Measurements from ENCODE around the gene MCF2L. TPM values are rescaled to one million over a fixed set of nuclear protein-coding genes. Genes with fewer than 3 reads are reported as not detected.

Gene MCF2L
- total and polyA plus RNA-seq, 9 of the 15 experiments (the other 6 are each of a cell fraction or from before 2014, with no cell fraction given) = 0.05 to 0.25 (median 0.18) TPM; not detected in 5

DNA sequence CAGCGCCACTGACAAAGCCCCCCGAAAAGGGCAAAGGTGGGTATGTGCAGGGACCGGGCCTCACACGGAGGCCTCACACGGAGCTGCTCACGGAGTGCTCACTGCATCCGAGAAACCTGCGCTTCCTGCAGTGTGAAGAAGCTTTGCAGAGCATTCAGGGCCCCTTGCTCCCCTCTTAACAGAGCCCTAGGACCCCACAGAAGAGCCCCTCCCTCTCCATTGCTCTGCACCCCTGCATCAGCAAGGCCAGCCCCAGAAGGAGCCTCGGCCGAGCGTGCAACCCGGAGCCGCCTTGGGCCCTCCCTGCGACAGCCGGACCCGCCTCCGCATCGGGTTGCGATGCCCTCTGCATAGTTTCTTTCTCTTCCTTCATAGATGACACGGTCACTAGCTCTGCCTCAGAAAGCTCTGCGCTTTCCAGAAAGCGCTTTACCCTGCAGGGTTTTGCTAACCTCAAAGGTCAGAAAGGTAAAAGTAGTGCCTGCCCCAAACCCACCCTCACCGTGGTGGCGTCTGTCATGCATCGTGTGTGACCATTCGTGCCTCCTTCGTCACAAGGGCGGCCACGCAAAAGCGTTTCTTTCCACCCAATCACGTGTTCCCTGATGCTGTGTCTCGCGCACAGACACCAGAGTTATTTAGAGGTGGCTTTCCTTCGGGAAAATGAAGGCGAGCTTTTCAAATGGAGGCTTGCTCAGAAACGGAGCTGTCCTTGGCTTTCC, 120.8 kb downstream of the MCF2L start (continued):
- TF ChIP-seq, protein P1, sequence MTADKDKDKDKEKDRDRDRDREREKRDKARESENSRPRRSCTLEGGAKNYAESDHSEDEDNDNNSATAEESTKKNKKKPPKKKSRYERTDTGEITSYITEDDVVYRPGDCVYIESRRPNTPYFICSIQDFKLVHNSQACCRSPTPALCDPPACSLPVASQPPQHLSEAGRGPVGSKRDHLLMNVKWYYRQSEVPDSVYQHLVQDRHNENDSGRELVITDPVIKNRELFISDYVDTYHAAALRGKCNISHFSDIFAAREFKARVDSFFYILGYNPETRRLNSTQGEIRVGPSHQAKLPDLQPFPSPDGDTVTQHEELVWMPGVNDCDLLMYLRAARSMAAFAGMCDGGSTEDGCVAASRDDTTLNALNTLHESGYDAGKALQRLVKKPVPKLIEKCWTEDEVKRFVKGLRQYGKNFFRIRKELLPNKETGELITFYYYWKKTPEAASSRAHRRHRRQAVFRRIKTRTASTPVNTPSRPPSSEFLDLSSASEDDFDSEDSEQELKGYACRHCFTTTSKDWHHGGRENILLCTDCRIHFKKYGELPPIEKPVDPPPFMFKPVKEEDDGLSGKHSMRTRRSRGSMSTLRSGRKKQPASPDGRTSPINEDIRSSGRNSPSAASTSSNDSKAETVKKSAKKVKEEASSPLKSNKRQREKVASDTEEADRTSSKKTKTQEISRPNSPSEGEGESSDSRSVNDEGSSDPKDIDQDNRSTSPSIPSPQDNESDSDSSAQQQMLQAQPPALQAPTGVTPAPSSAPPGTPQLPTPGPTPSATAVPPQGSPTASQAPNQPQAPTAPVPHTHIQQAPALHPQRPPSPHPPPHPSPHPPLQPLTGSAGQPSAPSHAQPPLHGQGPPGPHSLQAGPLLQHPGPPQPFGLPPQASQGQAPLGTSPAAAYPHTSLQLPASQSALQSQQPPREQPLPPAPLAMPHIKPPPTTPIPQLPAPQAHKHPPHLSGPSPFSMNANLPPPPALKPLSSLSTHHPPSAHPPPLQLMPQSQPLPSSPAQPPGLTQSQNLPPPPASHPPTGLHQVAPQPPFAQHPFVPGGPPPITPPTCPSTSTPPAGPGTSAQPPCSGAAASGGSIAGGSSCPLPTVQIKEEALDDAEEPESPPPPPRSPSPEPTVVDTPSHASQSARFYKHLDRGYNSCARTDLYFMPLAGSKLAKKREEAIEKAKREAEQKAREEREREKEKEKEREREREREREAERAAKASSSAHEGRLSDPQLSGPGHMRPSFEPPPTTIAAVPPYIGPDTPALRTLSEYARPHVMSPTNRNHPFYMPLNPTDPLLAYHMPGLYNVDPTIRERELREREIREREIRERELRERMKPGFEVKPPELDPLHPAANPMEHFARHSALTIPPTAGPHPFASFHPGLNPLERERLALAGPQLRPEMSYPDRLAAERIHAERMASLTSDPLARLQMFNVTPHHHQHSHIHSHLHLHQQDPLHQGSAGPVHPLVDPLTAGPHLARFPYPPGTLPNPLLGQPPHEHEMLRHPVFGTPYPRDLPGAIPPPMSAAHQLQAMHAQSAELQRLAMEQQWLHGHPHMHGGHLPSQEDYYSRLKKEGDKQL (CRISPR knock-in tag; IDR thresholded peaks at IDR 0.05; ENCODE audit: borderline replicate concordance) = no peak
- TF ChIP-seq MTA1 (IDR thresholded peaks at IDR 0.05; ENCODE audit: borderline replicate concordance) (no peak), POLR2AphosphoS5 (IDR thresholded peaks at IDR 0.05; ENCODE audit: control insufficient read depth, insufficient read depth, low read depth, low read length) (0 out of 2 replicates have a peak, but pooled peaks have one; percentile 11)

DNA sequence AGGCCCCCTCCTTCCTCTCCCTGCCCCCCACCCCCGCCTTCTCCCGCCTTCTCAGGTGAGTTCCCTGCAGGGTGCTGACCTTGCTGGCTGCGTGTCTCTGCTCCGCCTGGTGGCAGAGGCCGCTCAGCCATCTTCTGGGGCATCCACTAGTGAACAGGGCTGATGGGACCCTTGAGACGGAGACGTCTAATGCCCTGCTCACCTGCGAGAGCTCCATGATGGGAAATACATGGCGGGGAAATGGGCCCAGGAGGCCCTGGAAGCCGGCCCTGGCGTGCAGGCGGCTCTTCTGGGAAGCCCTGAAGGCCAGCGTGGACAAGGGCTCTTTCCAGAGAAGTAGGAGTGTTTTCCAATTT, 121.4 kb downstream of the MCF2L start:
- in situ Hi-C loops (cut with MboI) = no loop called here
- BruUV-seq (replicated peaks) = no TSS peak
- no peak for TF ChIP-seq FOXK2 (conservative IDR thresholded peaks at IDR 0.05 in 1 of 2, IDR thresholded peaks at IDR 0.05 in 1 of 2; ENCODE audit: low read depth in 2 of 2)
- TF ChIP-seq, protein P2, sequence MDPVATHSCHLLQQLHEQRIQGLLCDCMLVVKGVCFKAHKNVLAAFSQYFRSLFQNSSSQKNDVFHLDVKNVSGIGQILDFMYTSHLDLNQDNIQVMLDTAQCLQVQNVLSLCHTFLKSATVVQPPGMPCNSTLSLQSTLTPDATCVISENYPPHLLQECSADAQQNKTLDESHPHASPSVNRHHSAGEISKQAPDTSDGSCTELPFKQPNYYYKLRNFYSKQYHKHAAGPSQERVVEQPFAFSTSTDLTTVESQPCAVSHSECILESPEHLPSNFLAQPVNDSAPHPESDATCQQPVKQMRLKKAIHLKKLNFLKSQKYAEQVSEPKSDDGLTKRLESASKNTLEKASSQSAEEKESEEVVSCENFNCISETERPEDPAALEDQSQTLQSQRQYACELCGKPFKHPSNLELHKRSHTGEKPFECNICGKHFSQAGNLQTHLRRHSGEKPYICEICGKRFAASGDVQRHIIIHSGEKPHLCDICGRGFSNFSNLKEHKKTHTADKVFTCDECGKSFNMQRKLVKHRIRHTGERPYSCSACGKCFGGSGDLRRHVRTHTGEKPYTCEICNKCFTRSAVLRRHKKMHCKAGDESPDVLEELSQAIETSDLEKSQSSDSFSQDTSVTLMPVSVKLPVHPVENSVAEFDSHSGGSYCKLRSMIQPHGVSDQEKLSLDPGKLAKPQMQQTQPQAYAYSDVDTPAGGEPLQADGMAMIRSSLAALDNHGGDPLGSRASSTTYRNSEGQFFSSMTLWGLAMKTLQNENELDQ (CRISPR knock-in tag; IDR thresholded peaks at IDR 0.05; ENCODE audit: borderline replicate concordance) = no peak
- TF ChIP-seq NELFE (IDR thresholded peaks at IDR 0.05; ENCODE audit: insufficient read depth, insufficient read length) = no peak
- TF ChIP-seq STAG1 (CRISPR knock-in tag; IDR thresholded peaks at IDR 0.05; ENCODE audit: borderline replicate concordance) = no peak
- no peak for TF ChIP-seq ZNF124 (CRISPR knock-in tag; IDR thresholded peaks at IDR 0.05)
- no peak for TF ChIP-seq FOXJ3 (CRISPR knock-in tag; IDR thresholded peaks at IDR 0.05)
- no peak for TF ChIP-seq ZKSCAN3 (CRISPR knock-in tag; IDR thresholded peaks at IDR 0.05)
- TF ChIP-seq ZNF41 (CRISPR knock-in tag; conservative IDR thresholded peaks at IDR 0.05) = no peak

More for the DNA sequence above, 121.4 kb downstream of the MCF2L start:
- Histone ChIP-seq H3K36me3 (ENCODE audit: control insufficient read depth, insufficient read depth, low read length) (no peaks in the 10 kb centered on the region), H2AFZ (ENCODE audit: low read depth, low read length) (no peak overlapping the region), H3K27me3 (ENCODE audit: control insufficient read depth in 2 of 2, insufficient read depth in 2 of 2, low read length in 2 of 2) (peaks cover 42 to 85% of the 10 kb centered on the region in 2 experiments), H3K4me1 (replicated peaks in 1 of 2; ENCODE audit: control insufficient read depth in 2 of 2, insufficient read depth in 2 of 2, low read length in 2 of 2) (peaks cover 0 to 18% of the 10 kb centered on the region in 2 experiments; a peak in 2 of 5 replicates), H3K4me3 (no peak overlapping the region), H4K20me1 (replicated peaks; ENCODE audit: control insufficient read depth, insufficient read depth, low read length) (peaks cover 9% of the 10 kb centered on the region), H3K9me1 (ENCODE audit: control insufficient read depth, insufficient read depth, low read length) (no peaks in the 10 kb centered on the region), H3K4me2 (ENCODE audit: insufficient read depth, low read length) (no peak overlapping the region), H3K9ac (ENCODE audit: insufficient read depth in 1 of 2, low read depth in 2 of 2, low read length in 2 of 2) (no peak overlapping the region), H3K79me2 (ENCODE audit: control insufficient read depth, insufficient read depth, low read length) (no peaks in the 10 kb centered on the region), H3K9me3 (replicated peaks; ENCODE audit: control insufficient read depth, insufficient read depth, low read depth, low read length) (no peaks in the 10 kb centered on the region), H3K27ac (ENCODE audit: extremely low read depth, low read depth, low read length) (no peak overlapping the region)
- ChIA-PET POLR2A (interaction anchor here (0.8 kb wide), 1 partner anchor 9 kb away, joined by 4 read pairs; no protein-coding TSS in a partner anchor), CTCF (ENCODE audit: low intra/inter-chr PET ratio) (interaction anchor here (1.0 kb wide), 1 partner anchor 283 kb away, joined by 3 read pairs; no protein-coding TSS in a partner anchor)
- peak; percentile 42; the same call in 1 of the 3 replicates for ATAC-seq
- WGBS (ENCODE audit: insufficient coverage, low coverage, missing lambda C conversion rate) = 2% methylated on average over 10 of the region's 13 CpGs
- FAIRE-seq = no peak
- DNase-seq (ENCODE audit: extremely low read depth in 1 of 4, low spot score in 3 of 4) = peak in 2 of 4 experiments; percentile 22 to 26
- intact Hi-C loops (cut with micrococcal nuclease) = no loop called here

Measured in K562 (cell line).